Lower leg skin (tissue), 3 donors: ENCODE results near the gene MIA2.

Source experiments
- CTCF ChIP-seq, 3 donors: fragments of 450-650 bp; IDR thresholded peaks; one replicate each; pipeline ENCODE4 v1.5.1; 2016; ENCODE audit warnings: antibody characterized with exemption in 3 of 3, mild to moderate bottlenecking in 3 of 3, moderate library complexity in 2 of 3
- POLR2A ChIP-seq, 2 donors: fragments of 450-650 bp; IDR thresholded peaks; one replicate each; pipeline ENCODE4 v1.6.1; 2016 to 2017; ENCODE audit warnings: antibody characterized with exemption in 2 of 2, mild to moderate bottlenecking in 1 of 2, moderate library complexity in 1 of 2

- no peak for TF ChIP-seq CTCF (IDR thresholded peaks at IDR 0.05)
- no peak for TF ChIP-seq POLR2A (IDR thresholded peaks at IDR 0.05)
Measured at GRCh38 chr14:39374851-39375250, 141.1 kb downstream of the MIA2 start.
